Ovary (tissue), 9 donors: Measurements from ENCODE around the gene MOBP. TPM values are rescaled to one million over a fixed set of nuclear protein-coding genes. Genes with fewer than 3 reads are reported as not detected.

Experiments
- DNase-seq, 5 donors: peaks; one replicate each; pipeline ENCODE4 v3.0.0-alpha.2; 2019 to 2020
- H3K27ac ChIP-seq, 2 donors: fragments of 200-600 bp; one replicate each; pipeline versions ENCODE4 v1.5.1 to v1.8.0; 2019 to 2022
- H3K27me3 ChIP-seq: fragments of 200-600 bp; one replicate; pipeline ENCODE4 v1.8.0; 2022
- H3K36me3 ChIP-seq: fragments of 200-600 bp; sonication (generic); one replicate; pipeline ENCODE4 v1.5.1; 2019
- H3K4me1 ChIP-seq: one replicate; pipeline ENCODE4 v1.8.1; 2013; ENCODE audit warnings: mild to moderate bottlenecking, moderate library complexity; ENCODE audit not compliant: insufficient read depth
- H3K4me3 ChIP-seq: fragments of 200-600 bp; sonication (generic); one replicate; pipeline ENCODE4 v1.5.1; 2017
- H3K9me3 ChIP-seq, 2 donors: fragments of 200-600 bp in 1 of 2; sonication (generic) in 1 of 2; one replicate each; pipeline versions ENCODE4 v1.5.1 to v1.8.1; 2013 to 2019; ENCODE audit warnings: mild to moderate bottlenecking in 1 of 2, moderate library complexity in 1 of 2
- CTCF ChIP-seq, 3 donors: fragments of 450-650 bp in 2 of 3; fragments of 200-600 bp in 1 of 3; IDR thresholded peaks; one replicate each; pipeline versions ENCODE4 v1.5.1 to v1.8.0; 2016 to 2022; ENCODE audit warnings: antibody characterized with exemption in 3 of 3, mild to moderate bottlenecking in 1 of 3
- EP300 ChIP-seq: sonication (generic); formaldehyde crosslinking; IDR thresholded peaks from one replicate; pipeline ENCODE4 v1.6.1; 2017; ENCODE audit warnings: antibody characterized with exemption
- POLR2A ChIP-seq: fragments of 450-650 bp; IDR thresholded peaks from one replicate; pipeline ENCODE4 v1.6.1; 2017; ENCODE audit warnings: antibody characterized with exemption, mild to moderate bottlenecking, moderate library complexity
- WGBS, 3 donors: extraction: QIAGEN DNeasy Blood & Tissue Kit in 1 of 3; methylation state at CpG; one replicate each; pipeline versions ENCODE4 v1.1.5 to v1.1.7; 2013 to 2017; 5-methylcytosine and 5-hydroxymethylcytosine counted together
- intact Hi-C, 4 donors: fragments of 100-400 bp; cut with DNase I; formaldehyde crosslinking; loops; one replicate each; pipeline versions ENCODE4 v1.11.0 to v1.15.1; 2022 to 2023
- polyA plus RNA-seq, 2 donors: library from polyadenylated mRNA; stranded (reverse); fragments of 200-250 nt in 1 of 2; fragments of 350-450 nt in 1 of 2; fragmentation: Illumina TruSeq in 1 of 2; extraction: RNeasy Lipid Tissue Mini Kit (QIAGEN cat#74804) in 1 of 2; gene quantifications; one replicate each; pipeline ENCODE4 v1.2.3, GENCODE V29; 2013 to 2014
- total RNA-seq, 7 donors: library from RNA; depleted of rRNA in 2 of 7; stranded (reverse); fragments of >200 nt in 2 of 7; fragmentation: NEBNext Ultra II Directional in 3 of 7; extraction: Animal tissue kit (Norgen Biotek cat#: 25700) in 3 of 7; gene quantifications; one replicate each; pipeline versions ENCODE4 v1.1.0 to v1.2.4, GENCODE V29; 2016 to 2023
- donor health status: DM: no; HTN: no; CAD: no; lungs with moderate emphysema.
- donor health status: DM: no; HTN: no; CAD: no.
- donor health status: Bipolar disorder and iron deficiency.
- donor health status: DM: yes; HTN: yes; CAD: no.
- donor health status: DM: no; HTN: no; CAD: no.
- donor health status: DM: yes; HTN: yes; CAD: no.

MOBP gene
- total and polyA plus RNA-seq, 9 donors: 0.07 to 1.0 (median 0.23) TPM; not detected in 1

- Histone ChIP-seq H3K9me3 (no peaks in the 10 kb centered on the region), H3K36me3 (no peaks in the 10 kb centered on the region), H3K4me1 (no peaks in the 10 kb centered on the region), H3K4me3 (no peak overlapping the region), H3K27ac (no peak overlapping the region), H3K27me3 (no peaks in the 10 kb centered on the region)
- intact Hi-C loops: no loop called here
- 84 to 93% (median 88%) methylated on average over 3 of the region's 3 CpGs for whole genome bisulfite sequencing, 3 donors
- no peak for DNase-seq
- TF ChIP-seq POLR2A (no peak), EP300 (no peak), CTCF (IDR thresholded peaks at IDR 0.05) (no peak)
Observed at GRCh38 chr3:39531665-39532064, 64.2 kb downstream of the MOBP start.

GRCh38 chr3:39532777-39533176 is 65.3 kb downstream of the MOBP start:
- no peak for TF ChIP-seq POLR2A
- no peak for TF ChIP-seq CTCF (IDR thresholded peaks at IDR 0.05)
- TF ChIP-seq EP300: no peak
- intact Hi-C loops: no loop called here
- 31 to 61% (median 41%) methylated on average over 1 of the region's 1 CpG for WGBS, 3 donors

GRCh38 chr3:39533226-39533625 is 65.7 kb downstream of the MOBP start:
- DNase-seq: no peak
- no peak for TF ChIP-seq POLR2A
- TF ChIP-seq CTCF (IDR thresholded peaks at IDR 0.05): no peak
- no peak for TF ChIP-seq EP300
- intact Hi-C loops: no loop called here
- Histone ChIP-seq H3K36me3 (no peaks in the 10 kb centered on the region), H3K27ac (no peak overlapping the region), H3K4me1 (no peaks in the 10 kb centered on the region), H3K4me3 (no peak overlapping the region), H3K9me3 (no peaks in the 10 kb centered on the region), H3K27me3 (no peaks in the 10 kb centered on the region)
- 18 to 28% (median 24%) methylated on average over 2 of the region's 2 CpGs for WGBS, 3 donors

More at GRCh38 chr3:39532777-39533176, 65.3 kb downstream of the MOBP start:
- no peak overlapping the region for H3K27ac ChIP-seq
- H3K36me3 ChIP-seq: no peaks in the 10 kb centered on the region
- H3K4me3 ChIP-seq: no peak overlapping the region
- H3K4me1 ChIP-seq: no peaks in the 10 kb centered on the region
- no peaks in the 10 kb centered on the region for H3K27me3 ChIP-seq
- DNase-seq: no peak
- no peaks in the 10 kb centered on the region for H3K9me3 ChIP-seq

GRCh38 chr3:39540162-39540921 is 72.9 kb downstream of the MOBP start:
- DNase-seq: no peak
- Histone ChIP-seq H3K27ac (no peak overlapping the region), H3K4me3 (no peak overlapping the region), H3K9me3 (no peaks in the 10 kb centered on the region), H3K36me3 (no peaks in the 10 kb centered on the region), H3K4me1 (no peaks in the 10 kb centered on the region), H3K27me3 (no peaks in the 10 kb centered on the region)
- 58 to 71% (median 69%) methylated on average over 1 of the region's 1 CpG for WGBS, 3 donors
- intact Hi-C loops: no loop called here
- no peak for TF ChIP-seq CTCF (IDR thresholded peaks at IDR 0.05)
- no peak for TF ChIP-seq POLR2A
- TF ChIP-seq EP300: no peak
